Measurements from ENCODE around the gene PYGO2. TPM values are rescaled to one million over a fixed set of nuclear protein-coding genes. Genes with fewer than 3 reads are reported as not detected.
A peak's percentile ranks its signal among the peaks of the same experiment; 100 is the strongest.

The PYGO2 gene
- total RNA-seq, 1 experiment from 2014 or later: 35.9 TPM

DNA sequence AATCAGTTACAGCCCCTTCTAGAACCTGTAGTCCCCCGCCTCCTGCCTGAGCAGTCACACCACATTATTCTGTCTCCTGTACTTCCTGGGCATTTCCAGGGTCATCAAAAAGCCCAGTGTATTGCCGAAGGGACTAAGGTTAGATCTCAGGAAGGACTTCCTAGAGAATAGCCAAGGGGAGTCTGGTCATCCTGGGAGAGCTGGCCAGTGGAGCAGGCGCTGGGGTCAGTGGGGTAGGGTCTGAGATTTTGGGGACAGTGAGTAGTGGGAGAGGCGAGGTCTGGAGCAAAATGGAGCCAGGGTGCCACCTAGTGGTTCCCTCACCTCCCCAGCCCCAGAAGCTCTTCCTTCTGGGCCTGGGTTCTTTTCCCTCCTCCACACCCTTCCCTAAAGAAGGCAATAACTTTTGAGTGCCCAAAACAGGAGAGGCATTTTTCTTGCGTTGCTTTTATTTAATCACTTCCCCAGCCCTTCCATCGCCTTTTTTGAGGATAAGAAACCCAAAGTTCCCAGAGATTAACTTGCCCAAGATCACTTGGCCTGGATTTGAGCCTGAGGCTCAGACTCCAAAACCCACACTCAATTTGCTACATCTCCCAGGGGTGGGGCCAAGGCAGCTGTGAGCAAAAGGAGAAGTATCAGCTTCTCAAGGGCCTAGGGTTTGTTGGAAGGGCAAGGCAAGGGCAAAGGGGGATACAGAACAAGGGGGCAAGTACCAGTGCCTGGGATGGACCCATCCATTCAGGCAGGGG, 17.8 kb downstream of the PYGO2 start:
- Mint-ChIP-seq H3K4me1 (ENCODE audit: insufficient read depth, unreplicated experiment) (peaks cover 12% of the 10 kb centered on the region), H3K27ac (ENCODE audit: low read depth, unreplicated experiment) (no peak overlapping the region), H3K27me3 (ENCODE audit: insufficient read depth, unreplicated experiment) (no peaks in the 10 kb centered on the region), H3K4me3 (ENCODE audit: unreplicated experiment) (no peak overlapping the region), H3K9me3 (ENCODE audit: unreplicated experiment) (no peaks in the 10 kb centered on the region), H3K36me3 (ENCODE audit: insufficient read depth, unreplicated experiment) (peaks cover 12% of the 10 kb centered on the region)
- intact Hi-C loops (cut with micrococcal nuclease): no loop called here
- DNase-seq (ENCODE audit: unreplicated experiment): peak; percentile 66
- TF ChIP-seq, protein P1, sequence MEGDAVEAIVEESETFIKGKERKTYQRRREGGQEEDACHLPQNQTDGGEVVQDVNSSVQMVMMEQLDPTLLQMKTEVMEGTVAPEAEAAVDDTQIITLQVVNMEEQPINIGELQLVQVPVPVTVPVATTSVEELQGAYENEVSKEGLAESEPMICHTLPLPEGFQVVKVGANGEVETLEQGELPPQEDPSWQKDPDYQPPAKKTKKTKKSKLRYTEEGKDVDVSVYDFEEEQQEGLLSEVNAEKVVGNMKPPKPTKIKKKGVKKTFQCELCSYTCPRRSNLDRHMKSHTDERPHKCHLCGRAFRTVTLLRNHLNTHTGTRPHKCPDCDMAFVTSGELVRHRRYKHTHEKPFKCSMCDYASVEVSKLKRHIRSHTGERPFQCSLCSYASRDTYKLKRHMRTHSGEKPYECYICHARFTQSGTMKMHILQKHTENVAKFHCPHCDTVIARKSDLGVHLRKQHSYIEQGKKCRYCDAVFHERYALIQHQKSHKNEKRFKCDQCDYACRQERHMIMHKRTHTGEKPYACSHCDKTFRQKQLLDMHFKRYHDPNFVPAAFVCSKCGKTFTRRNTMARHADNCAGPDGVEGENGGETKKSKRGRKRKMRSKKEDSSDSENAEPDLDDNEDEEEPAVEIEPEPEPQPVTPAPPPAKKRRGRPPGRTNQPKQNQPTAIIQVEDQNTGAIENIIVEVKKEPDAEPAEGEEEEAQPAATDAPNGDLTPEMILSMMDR (IDR thresholded peaks at IDR 0.05; ENCODE audit: unreplicated experiment): peak; percentile 91
- POLR2A ChIA-PET: interaction anchor here (0.5 to 1.9 kb wide), 16 partner anchors 8 to 407 kb away, joined by 3 to 7 read pairs (median 3); no protein-coding TSS in a partner anchor
- no TSS peak for BruUV-seq (replicated peaks)
- CTCF ChIA-PET: interaction anchor here (0.6 to 2.2 kb wide), 28 partner anchors 23 to 925 kb away, joined by 3 to 14 read pairs (median 5); partner anchors contain the start of gene MTX1

DNA sequence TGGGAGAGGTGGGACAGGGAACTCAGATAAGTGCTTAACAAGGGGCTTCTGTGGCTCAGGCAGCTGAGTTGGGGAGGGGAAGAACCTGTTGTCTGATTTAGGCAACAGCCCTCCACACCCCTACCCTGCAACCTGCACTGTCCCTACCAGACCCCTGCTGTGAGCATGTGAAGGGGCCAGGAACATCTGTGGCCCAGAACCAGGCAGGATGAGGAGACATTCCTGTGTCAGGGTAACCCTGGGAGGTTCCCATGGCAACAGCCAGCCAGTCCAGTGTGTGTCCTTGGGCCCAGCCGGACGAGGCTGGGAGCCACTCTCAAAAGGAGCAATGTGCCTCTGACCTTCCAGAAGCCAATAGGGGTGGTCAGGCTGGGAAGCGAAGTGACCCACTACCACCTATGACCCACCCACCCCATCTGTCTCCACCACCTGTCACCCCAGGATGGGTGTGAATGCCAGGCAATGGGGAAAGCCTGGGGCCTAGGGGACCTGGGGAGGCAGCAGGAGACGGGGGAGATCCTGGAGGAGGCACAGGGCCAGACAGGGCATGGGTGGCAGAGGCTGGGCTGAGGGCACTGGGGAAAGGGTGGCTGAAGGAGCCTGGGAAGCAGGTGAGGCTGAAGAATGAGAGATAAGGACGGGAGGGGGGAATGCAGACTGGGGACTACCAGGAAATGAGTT, 20.1 kb downstream of the PYGO2 start:
- no peaks in the 10 kb centered on the region for H3K27me3 Mint-ChIP-seq (ENCODE audit: insufficient read depth, unreplicated experiment)
- no TSS peak for BruUV-seq (replicated peaks)
- H3K36me3 Mint-ChIP-seq (ENCODE audit: insufficient read depth, unreplicated experiment): peaks cover 9% of the 10 kb centered on the region
- CTCF ChIA-PET: interaction anchor here (1.1 to 5.7 kb wide), 5 partner anchors 9 to 144 kb away, joined by 4 to 45 read pairs (median 5); partner anchors contain the start of genes PBXIP1 and PYGO2
- DNase-seq (ENCODE audit: unreplicated experiment): no peak
- H3K4me1 Mint-ChIP-seq (ENCODE audit: insufficient read depth, unreplicated experiment): peaks cover 29% of the 10 kb centered on the region
- H3K4me3 Mint-ChIP-seq (ENCODE audit: unreplicated experiment): no peak overlapping the region
- H3K27ac Mint-ChIP-seq (ENCODE audit: low read depth, unreplicated experiment): peak overlapping the region; percentile 46
- H3K9me3 Mint-ChIP-seq (ENCODE audit: unreplicated experiment): no peaks in the 10 kb centered on the region
- TF ChIP-seq, protein P1 (IDR thresholded peaks at IDR 0.05; ENCODE audit: unreplicated experiment): no peak
- intact Hi-C loops (cut with micrococcal nuclease): no loop called here
- POLR2A ChIA-PET: interaction anchor here (0.8 to 6.3 kb wide), 2 partner anchors 30 to 120 kb away, joined by 3 to 146 read pairs; partner anchors contain the start of genes CKS1B and SHC1

DNA sequence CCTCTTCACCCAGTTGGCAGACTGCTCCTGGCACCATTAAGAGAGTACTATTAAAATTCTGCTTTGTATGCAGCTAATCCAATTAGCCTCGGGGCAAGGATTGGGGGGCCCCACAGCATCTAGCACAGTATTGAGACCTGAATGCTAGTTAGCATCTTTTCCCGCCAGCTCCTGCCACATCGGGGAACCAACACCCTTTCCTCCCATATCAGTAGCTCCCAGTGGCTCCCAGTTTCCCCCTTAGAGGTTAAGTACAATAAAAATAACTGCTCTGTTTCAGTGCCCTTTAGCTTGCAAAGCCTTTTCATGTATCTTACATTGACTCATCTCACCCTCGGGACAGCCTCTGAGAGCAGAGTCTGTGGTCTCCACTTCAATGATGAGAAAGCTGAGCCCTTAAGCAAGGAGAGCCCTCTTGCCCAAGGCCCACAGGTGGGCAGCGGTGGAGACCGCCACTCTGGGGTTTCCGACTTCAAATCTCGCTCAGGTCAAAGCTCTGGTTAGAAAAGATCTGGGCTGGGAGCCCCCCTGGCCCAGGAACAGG, 20.9 kb downstream of the PYGO2 start:
- Mint-ChIP-seq H3K4me3 (ENCODE audit: unreplicated experiment) (no peak overlapping the region), H3K36me3 (ENCODE audit: insufficient read depth, unreplicated experiment) (peaks cover 10% of the 10 kb centered on the region), H3K27me3 (ENCODE audit: insufficient read depth, unreplicated experiment) (no peaks in the 10 kb centered on the region), H3K27ac (ENCODE audit: low read depth, unreplicated experiment) (no peak overlapping the region), H3K9me3 (ENCODE audit: unreplicated experiment) (no peaks in the 10 kb centered on the region), H3K4me1 (ENCODE audit: insufficient read depth, unreplicated experiment) (peaks cover 34% of the 10 kb centered on the region)
- no TSS peak for BruUV-seq (replicated peaks)
- DNase-seq (ENCODE audit: unreplicated experiment): no peak
- TF ChIP-seq, protein P1 (IDR thresholded peaks at IDR 0.05; ENCODE audit: unreplicated experiment): no peak
- ChIA-PET CTCF (interaction anchor here (0.6 to 5.7 kb wide), 13 partner anchors 8 to 917 kb away, joined by 3 to 45 read pairs (median 3); partner anchors contain the start of genes GON4L, PBXIP1 and PYGO2), POLR2A (interaction anchor here (0.8 to 6.3 kb wide), 3 partner anchors 31 to 274 kb away, joined by 3 to 146 read pairs (median 4); partner anchors contain the start of genes CKS1B and SHC1)
- intact Hi-C loops (cut with micrococcal nuclease): no loop called here

DNA sequence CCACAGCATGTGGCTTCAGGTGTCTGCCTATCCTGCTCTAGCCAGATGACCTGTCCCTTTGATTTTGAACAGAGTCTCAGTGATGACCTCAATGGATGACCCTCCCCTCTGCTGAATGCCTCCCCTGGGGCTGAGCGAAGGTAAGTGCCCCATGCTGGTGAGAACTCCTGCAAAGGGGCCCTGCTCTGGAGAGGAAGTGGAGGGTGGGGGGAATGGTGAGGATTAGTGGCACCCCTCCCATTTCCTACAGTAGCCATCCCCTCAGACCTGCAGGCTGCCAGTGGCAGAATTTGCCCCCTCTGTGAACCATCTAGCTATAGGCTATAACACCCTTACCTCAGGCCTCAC, 21.4 kb downstream of the PYGO2 start:
- H3K36me3 Mint-ChIP-seq (ENCODE audit: insufficient read depth, unreplicated experiment): peaks cover 6% of the 10 kb centered on the region
- intact Hi-C loops (cut with micrococcal nuclease): no loop called here
- CTCF ChIA-PET: interaction anchor here (0.5 to 5.7 kb wide), 14 partner anchors 8 to 966 kb away, joined by 3 to 45 read pairs (median 4); partner anchors contain the start of genes PBXIP1 and PYGO2
- POLR2A ChIA-PET: interaction anchor here (0.8 to 6.3 kb wide), 3 partner anchors 31 to 273 kb away, joined by 3 to 146 read pairs (median 4); partner anchors contain the start of genes CKS1B and SHC1
- TF ChIP-seq, protein P1 (IDR thresholded peaks at IDR 0.05; ENCODE audit: unreplicated experiment): no peak
- no peak overlapping the region for H3K27ac Mint-ChIP-seq (ENCODE audit: low read depth, unreplicated experiment)
- no peaks in the 10 kb centered on the region for H3K9me3 Mint-ChIP-seq (ENCODE audit: unreplicated experiment)
- H3K4me3 Mint-ChIP-seq (ENCODE audit: unreplicated experiment): no peak overlapping the region
- peaks cover 38% of the 10 kb centered on the region for H3K4me1 Mint-ChIP-seq (ENCODE audit: insufficient read depth, unreplicated experiment)
- no peaks in the 10 kb centered on the region for H3K27me3 Mint-ChIP-seq (ENCODE audit: insufficient read depth, unreplicated experiment)
- no TSS peak for BruUV-seq (replicated peaks)
- DNase-seq (ENCODE audit: unreplicated experiment): no peak

All from MCF 10A (cell line).